K562 (cell line): ENCODE measurements around the gene EXOSC1.

Source experiments
- BHLHE40 ChIP-seq: IDR thresholded peaks from 2 replicates; pipeline ENCODE4 v1.6.1; 2011; ENCODE audit warnings: low read length, improper control_type of control experiment
- CREB1 ChIP-seq, 2 experiments: sonication (generic) in 1 of 2; formaldehyde crosslinking in 1 of 2; IDR thresholded peaks; 2 replicates each; pipeline versions ENCODE4 v1.6.1 to v1.8.0; 2012 to 2022; ENCODE audit warnings: inconsistent platforms in 1 of 2, mild to moderate bottlenecking in 1 of 2, missing genetic modification reagents in 1 of 2, moderate library complexity in 1 of 2
- FOSL1 ChIP-seq: fragments of 200-800 bp; sonication (Bioruptor generic); conservative IDR thresholded peaks from 2 replicates; pipeline ENCODE4 v1.6.1; 2016; ENCODE audit warnings: missing genetic modification characterization, missing compliant biosample characterization
- GATAD2B ChIP-seq: fragments of 450-650 bp; IDR thresholded peaks from 2 replicates; pipeline ENCODE4 v1.6.1; 2017; ENCODE audit warnings: mild to moderate bottlenecking, borderline replicate concordance
- NFIC ChIP-seq: fragments of 450-650 bp; IDR thresholded peaks from 2 replicates; pipeline ENCODE4 v1.6.1; 2017; ENCODE audit warnings: mild to moderate bottlenecking, inconsistent platforms
- POLR2A ChIP-seq: fragments of 450-650 bp; conservative IDR thresholded peaks from 2 replicates; pipeline ENCODE4 v1.6.1; 2016
- POLR2AphosphoS2 ChIP-seq: IDR thresholded peaks from 2 replicates; pipeline ENCODE4 v1.6.1; 2012; ENCODE audit warnings: low read length, improper control_type of control experiment
- XRCC4 ChIP-seq: IDR thresholded peaks from one replicate; pipeline ENCODE4 v1.6.1; 2011; ENCODE audit not compliant: insufficient read depth, insufficient read length; ENCODE audit errors: extremely low read depth
- TF ChIP-seq, protein P1 (sequence below): fragments of 450-650 bp; IDR thresholded peaks from 2 replicates; pipeline ENCODE4 v1.7.1; 2018; ENCODE audit warnings: mild to moderate bottlenecking, low read depth; ENCODE audit not compliant: partially characterized antibody
- TF ChIP-seq, protein P2 (sequence below), 3 experiments: IDR thresholded peaks in 2 of 3; conservative IDR thresholded peaks in 1 of 3; 2 replicates each; pipeline ENCODE4 v1.5.1; 2011 to 2012; ENCODE audit warnings: low read length in 3 of 3, mild to moderate bottlenecking in 3 of 3, control low read depth in 2 of 3, improper control_type of control experiment in 1 of 3, inconsistent platforms in 1 of 3, low read depth in 1 of 3, mixed read lengths in 1 of 3, moderate library complexity in 1 of 3; ENCODE audit not compliant: insufficient read depth in 2 of 3

DNA sequence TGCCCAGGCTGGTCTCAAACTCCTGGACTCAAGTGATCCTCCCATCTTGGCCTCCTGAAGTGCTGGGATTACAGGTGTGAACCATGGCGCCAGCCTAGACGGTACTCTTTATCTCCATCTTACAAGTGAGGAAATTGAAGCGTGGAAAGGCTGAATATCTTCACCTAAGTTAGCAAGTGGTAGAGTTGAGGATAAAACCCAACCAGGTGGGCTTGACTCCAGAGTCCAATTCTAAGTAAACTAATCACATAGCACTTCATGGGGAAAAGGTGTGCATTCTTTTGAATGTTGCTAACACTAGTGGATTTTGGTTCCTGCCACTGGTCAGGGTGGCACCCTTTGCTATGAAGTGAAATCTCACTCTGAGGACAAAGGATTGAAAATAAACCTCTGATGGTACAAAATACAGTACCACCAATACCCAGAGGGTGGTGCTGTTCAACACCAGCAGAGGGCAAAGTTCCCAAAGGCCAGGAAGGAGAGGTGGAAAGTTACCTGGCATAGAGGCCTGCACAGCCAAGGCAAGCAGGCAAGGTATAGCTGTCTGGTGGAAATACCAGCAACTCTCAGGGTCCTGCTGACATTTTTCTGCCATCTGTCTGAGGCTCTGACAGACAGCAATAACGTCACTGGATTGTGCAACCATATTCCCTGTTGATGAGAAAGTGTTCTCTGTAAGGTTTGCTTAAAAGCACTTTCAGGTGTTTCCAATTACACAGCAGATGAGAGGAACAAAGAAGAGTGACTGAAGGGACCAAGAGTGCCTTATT, 17.7 kb upstream of the EXOSC1 start:
- TF ChIP-seq FOSL1 (tag) (no peak), POLR2A (no peak), POLR2AphosphoS2 (no peak), CREB1 (IDR thresholded peaks at IDR 0.05) (no peak), CREB1 (CRISPR knock-in tag; IDR thresholded peaks at IDR 0.05) (no peak), BHLHE40 (no peak), XRCC4 (no peak), GATAD2B (no peak), NFIC (no peak)
- TF ChIP-seq, protein P1, sequence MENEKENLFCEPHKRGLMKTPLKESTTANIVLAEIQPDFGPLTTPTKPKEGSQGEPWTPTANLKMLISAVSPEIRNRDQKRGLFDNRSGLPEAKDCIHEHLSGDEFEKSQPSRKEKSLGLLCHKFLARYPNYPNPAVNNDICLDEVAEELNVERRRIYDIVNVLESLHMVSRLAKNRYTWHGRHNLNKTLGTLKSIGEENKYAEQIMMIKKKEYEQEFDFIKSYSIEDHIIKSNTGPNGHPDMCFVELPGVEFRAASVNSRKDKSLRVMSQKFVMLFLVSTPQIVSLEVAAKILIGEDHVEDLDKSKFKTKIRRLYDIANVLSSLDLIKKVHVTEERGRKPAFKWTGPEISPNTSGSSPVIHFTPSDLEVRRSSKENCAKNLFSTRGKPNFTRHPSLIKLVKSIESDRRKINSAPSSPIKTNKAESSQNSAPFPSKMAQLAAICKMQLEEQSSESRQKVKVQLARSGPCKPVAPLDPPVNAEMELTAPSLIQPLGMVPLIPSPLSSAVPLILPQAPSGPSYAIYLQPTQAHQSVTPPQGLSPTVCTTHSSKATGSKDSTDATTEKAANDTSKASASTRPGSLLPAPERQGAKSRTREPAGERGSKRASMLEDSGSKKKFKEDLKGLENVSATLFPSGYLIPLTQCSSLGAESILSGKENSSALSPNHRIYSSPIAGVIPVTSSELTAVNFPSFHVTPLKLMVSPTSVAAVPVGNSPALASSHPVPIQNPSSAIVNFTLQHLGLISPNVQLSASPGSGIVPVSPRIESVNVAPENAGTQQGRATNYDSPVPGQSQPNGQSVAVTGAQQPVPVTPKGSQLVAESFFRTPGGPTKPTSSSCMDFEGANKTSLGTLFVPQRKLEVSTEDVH, result no peak
- TF ChIP-seq, protein P2, sequence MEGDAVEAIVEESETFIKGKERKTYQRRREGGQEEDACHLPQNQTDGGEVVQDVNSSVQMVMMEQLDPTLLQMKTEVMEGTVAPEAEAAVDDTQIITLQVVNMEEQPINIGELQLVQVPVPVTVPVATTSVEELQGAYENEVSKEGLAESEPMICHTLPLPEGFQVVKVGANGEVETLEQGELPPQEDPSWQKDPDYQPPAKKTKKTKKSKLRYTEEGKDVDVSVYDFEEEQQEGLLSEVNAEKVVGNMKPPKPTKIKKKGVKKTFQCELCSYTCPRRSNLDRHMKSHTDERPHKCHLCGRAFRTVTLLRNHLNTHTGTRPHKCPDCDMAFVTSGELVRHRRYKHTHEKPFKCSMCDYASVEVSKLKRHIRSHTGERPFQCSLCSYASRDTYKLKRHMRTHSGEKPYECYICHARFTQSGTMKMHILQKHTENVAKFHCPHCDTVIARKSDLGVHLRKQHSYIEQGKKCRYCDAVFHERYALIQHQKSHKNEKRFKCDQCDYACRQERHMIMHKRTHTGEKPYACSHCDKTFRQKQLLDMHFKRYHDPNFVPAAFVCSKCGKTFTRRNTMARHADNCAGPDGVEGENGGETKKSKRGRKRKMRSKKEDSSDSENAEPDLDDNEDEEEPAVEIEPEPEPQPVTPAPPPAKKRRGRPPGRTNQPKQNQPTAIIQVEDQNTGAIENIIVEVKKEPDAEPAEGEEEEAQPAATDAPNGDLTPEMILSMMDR (IDR thresholded peaks at IDR 0.05 in 2 of 3, conservative IDR thresholded peaks at IDR 0.05 in 1 of 3; ENCODE audit: insufficient read depth in 2 of 3, low read depth in 1 of 3, low read length in 3 of 3), result peak; percentile 75 to 78 (median 76)
